SIG-M5 (cell line): ENCODE results near the gene MMEL1.
A peak's percentile ranks its signal among the peaks of the same experiment; 100 is the strongest.

Experiments
- DNase-seq: peaks from one replicate; lab custom pipeline; 2025; lab: John Stamatoyannopoulos, UW

MMEL1 gene

GRCh38 chr1:2642560-2643413, 10.0 kb upstream of the MMEL1 start:
- DNase-seq, result peak; percentile 28

- no peak for DNase-seq
Observed at GRCh38 chr1:2642131-2642559, 9.3 kb upstream of the MMEL1 start.

- no peak for DNase-seq
Observed at GRCh38 chr1:2641381-2642130, 8.7 kb upstream of the MMEL1 start.

GRCh38 chr1:2640626-2641025, 7.8 kb upstream of the MMEL1 start:
- no peak for DNase-seq

- no peak for DNase-seq
Observed at GRCh38 chr1:2639607-2640521, 7.0 kb upstream of the MMEL1 start.

GRCh38 chr1:2639203-2639602, 6.4 kb upstream of the MMEL1 start:
- no peak for DNase-seq

GRCh38 chr1:2638466-2639115, 5.8 kb upstream of the MMEL1 start:
- DNase-seq, result no peak

GRCh38 chr1:2637442-2638145, 4.8 kb upstream of the MMEL1 start:
- DNase-seq, result no peak

- DNase-seq, result no peak
Observed at GRCh38 chr1:2636733-2637132, 3.9 kb upstream of the MMEL1 start.

- no peak for DNase-seq
Observed at GRCh38 chr1:2635361-2636010, 2.7 kb upstream of the MMEL1 start.

- no peak for DNase-seq
Observed at GRCh38 chr1:2633936-2634491, 1.2 kb upstream of the MMEL1 start.

GRCh38 chr1:2633366-2633935, 635 bp upstream of the MMEL1 start:
- DNase-seq, result no peak

- DNase-seq, result no peak
Observed at GRCh38 chr1:2632051-2632430, 775 bp downstream of the MMEL1 start.

- no peak for DNase-seq
Observed at GRCh38 chr1:2631136-2632050, 1.4 kb downstream of the MMEL1 start.

- no peak for DNase-seq
Observed at GRCh38 chr1:2630498-2631135, 2.2 kb downstream of the MMEL1 start.

GRCh38 chr1:2629627-2630497, 3.0 kb downstream of the MMEL1 start:
- DNase-seq, result no peak

GRCh38 chr1:2628933-2629626, 3.7 kb downstream of the MMEL1 start:
- no peak for DNase-seq
